C4-2B (cell line): ENCODE data around the gene NPAS4.
"Not testable (repeated sequence)": the region's sequence is repeated elsewhere in the genome, so short reads cannot be mapped to it uniquely, and the experiment has no call there.

Experiments used
- H3K27ac ChIP-seq: fragments of 450-650 bp; 2 replicates; pipeline ENCODE4 v1.5.1; 2017
- CTCF ChIP-seq: fragments of 450-650 bp; conservative IDR thresholded peaks from 2 replicates; pipeline ENCODE4 v1.5.1; 2017; ENCODE audit warnings: mild to moderate bottlenecking
- ZFX ChIP-seq: fragments of 450-650 bp; IDR thresholded peaks from 2 replicates; pipeline ENCODE4 v1.6.1; 2017

Gene NPAS4

GRCh38 chr11:66451663-66452062 lies 30.8 kb downstream of the NPAS4 start:
- no peak overlapping the region for H3K27ac ChIP-seq
- TF ChIP-seq ZFX (no peak), CTCF (no peak)

- TF ChIP-seq CTCF, result no peak
- TF ChIP-seq ZFX, result no peak
- H3K27ac ChIP-seq, result no peak overlapping the region
Observed at GRCh38 chr11:66454247-66454646, 33.4 kb downstream of the NPAS4 start.

- TF ChIP-seq ZFX, result no peak
- TF ChIP-seq CTCF, result no peak
- H3K27ac ChIP-seq, result no peak overlapping the region
Observed at GRCh38 chr11:66454828-66455227, 34.0 kb downstream of the NPAS4 start.

DNA sequence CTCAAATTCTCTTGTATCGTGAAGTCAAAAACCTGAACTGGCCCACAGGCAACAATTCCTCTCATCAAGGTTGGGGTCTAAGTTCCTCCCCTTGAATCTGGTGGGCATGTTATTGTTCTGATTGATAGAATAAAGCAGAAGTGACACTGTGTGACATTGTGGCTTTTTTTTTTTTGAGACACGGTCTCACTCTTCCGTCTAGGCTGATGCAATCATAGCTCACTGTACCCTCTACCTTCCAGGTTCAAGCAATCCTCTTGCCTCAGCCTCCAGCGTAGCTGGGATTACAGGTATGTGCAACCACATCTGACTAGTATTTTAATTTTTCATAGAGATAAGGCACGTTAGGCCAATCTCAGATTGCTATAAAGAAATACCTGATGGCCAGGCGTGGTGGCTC lies 37.0 kb downstream of the NPAS4 start:
- TF ChIP-seq ZFX (no peak), CTCF (no peak)
- H3K27ac ChIP-seq, result no peak overlapping the region

GRCh38 chr11:66459138-66459778 lies 38.4 kb downstream of the NPAS4 start:
- no peak overlapping the region for H3K27ac ChIP-seq
- TF ChIP-seq CTCF, result no peak
- TF ChIP-seq ZFX, result no peak

- no peak for TF ChIP-seq ZFX
- no peak for TF ChIP-seq CTCF
- no peak overlapping the region for H3K27ac ChIP-seq
Observed at GRCh38 chr11:66462010-66462409, 41.2 kb downstream of the NPAS4 start.

DNA sequence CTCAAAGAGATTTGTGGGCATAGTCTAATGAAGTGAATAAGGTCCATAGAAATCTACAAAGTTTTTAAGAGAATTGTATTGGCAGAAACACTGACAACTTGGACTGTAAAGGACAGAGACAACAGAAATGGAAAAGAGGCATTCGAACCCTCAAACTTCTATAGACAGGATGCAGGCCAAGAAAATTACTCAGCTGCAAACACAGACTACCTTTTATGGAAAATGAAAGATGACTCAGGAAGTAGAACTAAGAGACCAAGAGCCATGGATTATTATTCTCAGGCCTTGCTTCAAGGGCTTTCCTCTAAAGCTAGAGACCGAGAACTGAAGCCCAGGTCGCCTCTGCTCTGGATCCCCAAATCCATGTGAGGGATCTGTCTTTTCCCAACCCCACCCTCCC lies 42.1 kb downstream of the NPAS4 start:
- TF ChIP-seq CTCF, result no peak
- no peak for TF ChIP-seq ZFX
- H3K27ac ChIP-seq, result no peak overlapping the region

- not testable (repeated sequence) for H3K27ac ChIP-seq
Observed at GRCh38 chr11:66464116-66464515, 43.3 kb downstream of the NPAS4 start.
